Hepatic stellate cell (primary cell): Measurements from ENCODE around the gene RNU6-1.
A peak's percentile ranks its signal among the peaks of the same experiment; 100 is the strongest.

Source experiments
- DNase-seq: peaks from one replicate; pipeline ENCODE4 v3.0.0; 2011; ENCODE audit warnings: low spot score

Gene RNU6-1

GRCh38 chr15:67839929-67840748 lies at the start of gene RNU6-1:
Gene RNU6-1 (minus strand): TSS chr15:67840045.
- DNase-seq = peak; percentile 94

DNA sequence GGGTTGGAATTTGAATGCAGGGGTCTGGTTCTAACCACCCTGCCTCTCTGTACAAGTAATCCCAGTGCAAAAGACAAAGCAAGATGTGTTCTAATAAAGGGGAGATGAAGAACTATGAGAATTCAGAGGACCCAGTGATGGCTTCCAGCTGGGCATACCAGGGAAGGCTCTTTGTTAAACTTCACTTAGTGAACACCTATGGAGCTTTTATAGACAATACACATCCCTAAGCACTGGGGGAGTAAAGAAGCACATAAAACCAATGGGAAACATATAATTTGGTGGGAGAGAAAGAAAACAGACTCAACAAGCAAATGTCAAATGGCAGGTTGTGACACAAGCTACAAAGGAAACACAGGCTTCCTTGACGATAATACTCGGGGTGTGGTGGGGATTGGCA lies 47.9 kb upstream of the RNU6-1 start:
- no peak for DNase-seq

DNA sequence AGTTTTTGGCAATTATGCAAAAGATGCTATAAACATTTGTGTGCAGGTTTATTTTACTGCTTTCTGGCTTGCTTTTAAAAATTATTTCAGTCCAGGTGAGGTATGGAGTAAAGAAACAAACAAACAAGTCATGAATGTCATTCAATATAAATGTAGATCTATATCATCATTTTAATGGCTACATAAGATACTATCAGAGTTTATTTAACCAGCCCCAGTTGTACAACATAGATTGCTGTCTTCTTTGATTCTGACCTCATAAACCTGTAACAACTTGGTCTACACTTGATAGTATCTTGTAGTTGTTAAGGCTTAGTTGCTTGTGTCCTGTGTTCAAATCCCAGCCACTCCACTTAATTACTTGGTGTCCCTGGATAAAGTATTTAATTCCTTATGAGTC lies 46.0 kb upstream of the RNU6-1 start:
- no peak for DNase-seq

- DNase-seq = no peak
Observed at GRCh38 chr15:67885175-67885523, 45.3 kb upstream of the RNU6-1 start.

DNA sequence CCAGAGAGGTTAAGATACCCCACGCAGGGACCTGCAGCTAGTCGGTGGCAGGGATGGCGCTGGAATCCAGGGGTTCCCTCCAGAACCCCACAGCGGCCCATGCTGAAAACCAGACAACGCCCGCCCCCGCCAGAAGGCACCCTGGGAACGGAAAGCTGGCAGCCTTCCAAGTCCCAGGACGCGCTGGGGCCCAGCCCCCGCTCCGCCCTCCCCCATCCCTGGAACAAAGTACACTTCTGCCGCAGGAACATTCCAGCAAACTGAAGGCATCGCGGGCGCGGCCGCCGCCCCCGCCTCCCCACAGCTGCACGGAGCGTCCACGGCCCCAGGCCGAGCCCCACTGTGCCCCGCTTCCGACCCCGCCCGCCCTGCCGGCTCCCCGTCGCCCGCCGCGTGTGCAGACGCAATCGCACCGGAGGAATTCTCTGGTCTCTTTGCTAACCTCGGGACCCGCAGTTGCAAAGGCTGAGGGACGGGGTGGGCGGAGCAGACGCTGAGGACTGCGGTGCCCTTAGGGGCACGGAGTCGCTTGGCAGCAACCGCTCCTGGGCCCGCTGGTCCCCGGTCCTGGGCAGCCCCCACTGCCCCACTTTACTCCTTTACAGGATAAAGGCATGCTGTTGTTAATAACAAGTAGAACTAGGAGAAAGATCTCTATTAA lies 44.8 kb upstream of the RNU6-1 start:
- peak; percentile 54 for DNase-seq

DNA sequence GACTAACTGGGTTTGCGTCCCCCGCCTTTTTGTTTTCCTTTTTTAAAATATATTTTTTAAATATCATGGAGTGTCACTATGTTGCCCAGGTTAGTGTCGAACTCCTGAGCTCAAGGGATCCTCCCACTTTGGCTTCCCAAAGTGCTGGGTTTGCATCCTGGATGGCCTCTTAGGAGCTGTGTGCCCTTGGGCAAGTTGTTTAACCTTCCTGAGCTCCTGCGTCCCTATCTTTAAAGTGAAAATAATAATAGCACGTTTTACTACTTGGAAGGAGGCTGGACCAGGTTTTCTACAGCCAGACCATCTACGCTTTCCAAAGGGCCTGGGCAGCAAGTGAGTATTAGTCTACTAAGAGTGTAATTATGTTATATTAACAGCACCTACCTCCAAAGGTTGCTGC lies 44.2 kb upstream of the RNU6-1 start:
- no peak for DNase-seq

DNA sequence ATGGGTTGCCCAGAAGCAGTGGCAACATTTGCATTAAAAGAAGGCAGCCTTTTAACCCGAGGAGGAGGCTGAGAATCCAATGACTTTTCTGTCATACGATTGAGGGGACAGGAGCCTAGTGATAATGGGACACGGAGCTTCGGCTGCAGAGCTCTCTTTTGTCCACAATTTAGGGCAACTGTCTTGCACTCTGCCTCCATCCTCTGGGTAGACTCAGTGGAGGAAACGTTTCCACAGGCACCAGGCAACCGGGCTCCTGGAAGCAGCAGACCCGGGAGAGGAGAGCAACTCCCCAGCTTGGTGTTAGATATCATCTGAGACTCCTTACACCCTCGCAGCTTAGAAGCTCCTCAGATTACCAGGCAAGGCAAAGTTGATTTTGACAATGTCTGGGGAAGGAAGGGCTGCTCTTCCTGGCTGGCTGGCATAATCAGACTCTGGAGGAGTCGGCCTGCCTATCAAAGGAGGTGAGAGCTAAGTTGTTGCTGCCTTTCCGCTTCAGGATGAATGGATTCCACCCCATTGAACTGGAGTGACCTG lies 43.5 kb upstream of the RNU6-1 start:
- no peak for DNase-seq

DNA sequence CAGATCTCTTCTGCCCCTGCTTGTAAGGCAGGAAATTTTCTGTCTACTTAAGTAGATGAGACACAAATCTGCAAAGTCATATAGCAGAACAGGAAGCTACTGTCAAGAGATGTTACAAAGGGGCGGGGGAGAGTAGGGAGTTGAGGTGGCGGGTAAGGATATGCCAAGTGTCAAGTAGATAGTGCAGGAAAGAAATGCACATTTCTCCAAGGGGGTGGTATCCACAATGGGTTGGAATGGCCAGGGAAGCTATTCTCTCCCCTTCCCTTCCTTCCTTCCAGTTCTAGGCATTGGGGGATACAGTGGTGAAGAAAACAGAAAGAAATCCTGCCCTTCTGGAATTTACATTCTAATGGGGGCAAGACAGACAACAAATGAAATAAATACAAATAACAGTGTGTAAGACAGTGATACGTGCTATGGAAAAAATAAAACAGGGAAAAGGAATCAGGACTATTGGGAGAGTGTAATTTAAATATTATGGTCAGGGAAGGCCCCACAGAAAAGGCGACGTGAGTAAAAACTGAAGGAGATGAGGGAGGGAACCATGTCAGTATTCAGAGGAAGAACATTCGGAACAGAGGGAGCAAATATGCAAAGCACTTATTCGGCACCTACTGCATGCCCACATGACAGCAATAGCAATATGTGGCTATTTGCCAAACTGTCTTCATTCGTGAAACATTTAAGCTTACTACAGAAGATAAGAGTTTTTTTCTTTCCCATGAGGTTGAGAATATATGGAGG lies 42.8 kb upstream of the RNU6-1 start:
- DNase-seq = no peak

DNA sequence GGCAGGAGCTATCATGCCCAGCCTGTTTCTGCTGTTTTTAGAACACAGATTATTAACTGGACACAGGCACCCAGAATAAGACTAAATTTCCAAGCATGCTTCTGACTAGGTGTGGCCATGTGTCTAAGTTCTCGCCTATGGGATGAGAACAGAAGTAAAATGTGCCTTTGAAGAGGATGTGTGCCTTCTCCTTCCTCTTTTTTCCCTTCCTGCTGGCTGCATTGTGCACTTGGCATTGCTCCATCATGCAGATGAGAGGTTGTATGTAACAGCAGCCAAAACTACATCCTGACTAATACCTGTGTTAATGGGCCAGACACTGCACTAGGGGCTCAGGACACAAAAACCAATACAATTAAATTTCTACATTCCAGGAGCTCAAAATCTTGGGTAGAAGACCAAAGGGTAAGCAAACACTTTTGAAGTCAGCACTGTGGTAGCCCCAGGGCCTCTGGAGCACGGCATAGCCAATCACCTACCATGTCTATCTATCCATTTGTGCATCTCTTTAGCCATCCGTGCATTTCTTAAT lies 40.9 kb upstream of the RNU6-1 start:
- no peak for DNase-seq

- DNase-seq = no peak
Observed at GRCh38 chr15:67879440-67880129, 39.7 kb upstream of the RNU6-1 start.

DNA sequence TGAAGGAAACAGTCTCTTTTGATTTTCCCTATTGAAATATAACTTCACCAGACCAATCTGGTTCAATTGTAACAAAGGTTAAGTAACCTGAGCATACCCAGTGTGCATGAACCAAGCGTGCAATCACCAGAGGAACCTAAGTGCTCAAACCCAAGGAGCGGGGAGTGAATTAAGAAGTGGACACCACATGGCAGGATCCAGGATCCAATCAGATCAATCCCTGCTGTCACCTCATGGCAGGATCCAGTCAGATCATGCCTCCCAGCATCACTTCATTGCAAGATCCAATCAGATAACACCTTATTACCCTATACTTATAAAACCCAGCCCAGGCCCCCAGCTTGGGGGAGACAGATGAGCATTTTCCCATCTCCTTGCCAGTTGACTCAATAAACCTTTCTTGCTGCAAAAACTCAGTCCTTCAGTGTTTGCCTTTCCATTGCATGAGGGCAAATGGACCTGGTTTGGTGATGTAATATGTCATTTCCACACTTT lies 38.9 kb upstream of the RNU6-1 start:
- DNase-seq = no peak

DNA sequence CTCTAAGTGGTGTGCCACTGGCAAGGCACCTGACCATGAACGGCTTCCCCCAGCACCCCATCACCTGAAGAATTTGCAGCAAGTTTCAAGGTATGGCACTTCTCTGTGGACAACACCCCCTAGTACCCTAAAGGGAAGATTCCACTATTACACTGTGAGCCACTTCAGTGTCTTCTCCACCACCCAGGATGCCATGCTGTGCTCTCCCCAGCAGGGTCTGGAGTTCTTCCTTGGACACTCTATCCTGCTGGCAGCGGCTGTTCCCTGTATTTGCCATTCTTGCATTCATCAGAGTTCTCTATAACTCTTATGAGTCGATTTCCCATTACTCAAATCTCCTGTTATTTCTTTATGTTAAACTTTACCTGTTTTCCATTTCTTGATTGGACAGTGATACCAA lies 33.9 kb upstream of the RNU6-1 start:
- no peak for DNase-seq

GRCh38 chr15:67870868-67871408 lies 31.1 kb upstream of the RNU6-1 start:
- no peak for DNase-seq

- no peak for DNase-seq
Observed at GRCh38 chr15:67869701-67870100, 29.9 kb upstream of the RNU6-1 start.

DNA sequence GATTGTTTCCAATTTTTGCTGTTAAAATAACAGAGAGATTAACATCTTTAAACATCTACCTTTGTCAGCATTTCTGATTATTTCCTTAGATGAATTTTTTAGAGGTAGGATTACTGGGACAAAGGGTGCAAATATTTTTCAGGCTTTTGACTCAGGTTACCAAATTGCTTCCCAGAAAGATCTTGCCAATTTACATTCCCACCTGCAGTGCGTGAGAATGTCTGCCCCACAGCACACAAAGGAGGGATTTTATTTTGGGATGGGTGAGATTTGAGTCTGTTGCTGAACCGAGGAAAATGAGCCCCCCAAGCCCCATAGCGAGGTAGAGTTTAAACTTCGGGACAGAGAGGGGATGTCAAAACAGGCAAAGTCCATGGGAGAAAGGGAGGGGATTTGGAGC lies 25.9 kb upstream of the RNU6-1 start:
- no peak for DNase-seq

DNA sequence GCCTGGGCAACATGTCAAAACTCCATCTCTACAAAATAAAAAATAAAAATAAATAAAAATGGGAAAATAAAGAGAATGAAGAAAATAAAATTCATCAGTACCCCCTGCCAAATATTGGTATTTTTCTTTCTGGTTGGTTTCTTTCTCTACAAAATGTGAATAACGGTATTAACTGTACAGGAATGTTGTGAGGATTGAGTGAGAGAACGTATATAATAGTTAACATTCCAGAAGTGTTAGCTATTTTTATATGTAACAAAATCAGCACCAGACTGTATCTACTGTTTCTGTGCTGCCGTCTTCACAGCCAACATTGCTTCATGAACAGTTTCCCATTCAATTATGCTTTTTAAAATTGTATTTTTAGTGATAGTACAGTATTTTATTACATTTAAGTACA lies 25.5 kb upstream of the RNU6-1 start:
- peak; percentile 21 for DNase-seq

DNA sequence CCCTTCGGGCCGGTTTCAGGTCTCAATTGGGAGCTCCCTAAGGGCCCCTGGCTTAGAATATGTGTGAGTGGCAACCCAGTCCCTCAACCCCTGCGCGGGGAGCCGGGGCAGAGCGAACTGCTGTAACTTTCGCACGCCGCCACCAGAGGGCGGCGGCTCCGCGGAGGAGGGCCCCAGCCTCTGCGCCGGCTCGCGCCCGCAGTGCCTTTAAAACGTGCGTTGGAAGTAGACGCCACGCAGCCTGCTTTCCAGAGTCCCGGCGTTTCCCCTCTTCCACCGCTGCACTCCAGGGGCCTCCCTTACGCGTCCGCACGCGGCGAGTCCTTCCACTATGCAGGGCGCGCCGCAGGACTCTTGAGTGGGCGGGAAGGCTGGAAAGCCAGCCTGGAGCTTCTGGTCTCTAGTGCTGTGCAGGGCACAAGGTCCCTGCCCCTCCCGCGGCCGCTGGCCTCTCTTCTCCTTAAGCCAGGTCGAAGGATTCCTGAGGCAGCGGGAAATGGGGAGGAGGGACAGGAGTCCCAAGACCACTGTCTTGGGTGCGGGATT lies 23.7 kb upstream of the RNU6-1 start:
- DNase-seq = peak; percentile 73

DNA sequence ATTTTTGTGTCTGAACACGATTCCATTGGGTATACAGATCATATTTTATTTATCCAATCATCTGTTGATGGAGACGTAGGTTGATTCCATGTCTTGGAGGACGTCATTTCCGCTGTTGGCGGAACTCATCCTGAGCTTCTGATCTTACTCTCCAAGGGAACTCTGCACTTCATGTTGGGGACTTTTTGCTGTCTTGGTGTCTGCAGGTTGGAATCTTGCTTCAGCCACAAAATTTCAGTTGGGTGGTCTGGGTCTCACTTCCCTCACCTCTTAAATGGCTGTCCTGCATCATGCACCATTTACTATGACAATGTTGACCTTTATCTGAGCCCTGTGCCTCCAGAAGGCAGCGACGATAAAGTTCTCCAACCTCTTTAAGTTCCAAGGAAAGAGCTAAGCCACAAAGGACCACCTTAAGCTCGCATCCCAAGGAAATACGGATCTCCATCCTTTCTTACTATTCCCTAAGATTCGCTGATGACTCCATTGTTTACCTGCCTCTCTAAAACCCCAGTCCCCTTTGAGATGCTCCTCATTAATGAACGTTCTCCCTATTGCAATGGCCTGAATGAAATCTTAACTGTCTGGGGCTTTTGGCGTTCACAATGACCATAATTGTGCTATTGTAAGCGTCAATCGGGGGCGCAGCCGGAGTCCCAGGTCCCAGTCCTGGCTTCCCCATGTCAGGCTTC lies 23.1 kb upstream of the RNU6-1 start:
- DNase-seq = no peak

GRCh38 chr15:67861983-67862382 lies 22.1 kb upstream of the RNU6-1 start:
- no peak for DNase-seq

DNA sequence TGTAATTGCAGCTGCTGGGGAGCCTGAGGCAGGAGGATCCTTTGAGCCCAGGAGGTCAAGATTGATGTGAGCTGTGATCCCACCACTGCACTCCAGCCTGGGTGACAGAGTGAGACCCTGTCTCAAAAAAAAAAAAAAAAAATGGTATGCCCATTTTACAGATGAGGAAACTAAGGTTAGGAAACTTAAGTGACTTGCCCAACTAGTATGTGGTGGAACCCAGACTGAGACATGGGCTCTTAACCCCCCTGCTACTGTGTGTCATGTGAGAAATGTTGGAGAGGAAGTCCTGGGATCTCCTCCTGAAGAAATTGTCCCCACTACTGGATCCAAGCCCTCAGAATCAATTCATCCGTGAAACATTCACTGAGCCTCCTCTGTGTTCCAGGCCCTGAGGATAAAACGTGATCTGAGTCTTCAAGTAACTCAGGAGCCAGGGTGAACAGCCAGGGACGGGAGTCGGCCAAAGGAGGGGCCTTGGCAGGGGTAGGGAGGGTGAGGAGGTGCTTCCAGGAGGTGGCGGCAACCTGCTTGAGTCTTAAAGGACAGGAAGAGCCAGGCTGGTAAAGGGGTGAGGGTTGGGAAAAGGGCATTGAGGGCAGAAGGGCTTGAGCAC lies 19.6 kb upstream of the RNU6-1 start:
- no peak for DNase-seq
